Measurements from ENCODE around the gene RNF166. TPM values are rescaled to one million over a fixed set of nuclear protein-coding genes. Genes with fewer than 3 reads are reported as not detected.

Gene RNF166
- total RNA-seq, 1 donor from 2014 or later: 26.5 TPM

- Mint-ChIP-seq H3K4me3 (ENCODE audit: unreplicated experiment) (no peak overlapping the region), H3K9me3 (ENCODE audit: unreplicated experiment) (no peaks in the 10 kb centered on the region), H3K27ac (ENCODE audit: unreplicated experiment) (no peak overlapping the region), H3K4me1 (ENCODE audit: low read depth, unreplicated experiment) (no peaks in the 10 kb centered on the region), H3K36me3 (ENCODE audit: unreplicated experiment) (peaks cover 4% of the 10 kb centered on the region), H3K27me3 (ENCODE audit: unreplicated experiment) (no peaks in the 10 kb centered on the region)
- no peak for DNase-seq
- no peak for TF ChIP-seq CTCF (IDR thresholded peaks at IDR 0.05; ENCODE audit: partially characterized antibody, unreplicated experiment)
Measured at GRCh38 chr16:88721236-88721635, 15.0 kb upstream of the RNF166 start.

GRCh38 chr16:88720396-88720970, 14.3 kb upstream of the RNF166 start:
- Mint-ChIP-seq H3K4me3 (ENCODE audit: unreplicated experiment) (no peak overlapping the region), H3K4me1 (ENCODE audit: low read depth, unreplicated experiment) (no peaks in the 10 kb centered on the region), H3K9me3 (ENCODE audit: unreplicated experiment) (no peaks in the 10 kb centered on the region), H3K27me3 (ENCODE audit: unreplicated experiment) (no peaks in the 10 kb centered on the region), H3K27ac (ENCODE audit: unreplicated experiment) (no peak overlapping the region), H3K36me3 (ENCODE audit: unreplicated experiment) (peaks cover 4% of the 10 kb centered on the region)
- DNase-seq: no peak
- TF ChIP-seq CTCF (IDR thresholded peaks at IDR 0.05; ENCODE audit: partially characterized antibody, unreplicated experiment): no peak

GRCh38 chr16:88719933-88720296, 13.7 kb upstream of the RNF166 start:
- H3K36me3 Mint-ChIP-seq (ENCODE audit: unreplicated experiment): peaks cover 4% of the 10 kb centered on the region
- H3K27ac Mint-ChIP-seq (ENCODE audit: unreplicated experiment): no peak overlapping the region
- H3K4me1 Mint-ChIP-seq (ENCODE audit: low read depth, unreplicated experiment): no peaks in the 10 kb centered on the region
- DNase-seq: no peak
- no peak overlapping the region for H3K4me3 Mint-ChIP-seq (ENCODE audit: unreplicated experiment)
- no peaks in the 10 kb centered on the region for H3K9me3 Mint-ChIP-seq (ENCODE audit: unreplicated experiment)
- no peaks in the 10 kb centered on the region for H3K27me3 Mint-ChIP-seq (ENCODE audit: unreplicated experiment)
- no peak for TF ChIP-seq CTCF (IDR thresholded peaks at IDR 0.05; ENCODE audit: partially characterized antibody, unreplicated experiment)

GRCh38 chr16:88719267-88719932, 13.2 kb upstream of the RNF166 start:
- Mint-ChIP-seq H3K9me3 (ENCODE audit: unreplicated experiment) (no peaks in the 10 kb centered on the region), H3K27ac (ENCODE audit: unreplicated experiment) (no peak overlapping the region), H3K4me1 (ENCODE audit: low read depth, unreplicated experiment) (no peaks in the 10 kb centered on the region), H3K36me3 (ENCODE audit: unreplicated experiment) (peaks cover 4% of the 10 kb centered on the region), H3K27me3 (ENCODE audit: unreplicated experiment) (no peaks in the 10 kb centered on the region), H3K4me3 (ENCODE audit: unreplicated experiment) (no peak overlapping the region)
- DNase-seq: no peak
- TF ChIP-seq CTCF (IDR thresholded peaks at IDR 0.05; ENCODE audit: partially characterized antibody, unreplicated experiment): no peak

GRCh38 chr16:88718178-88718577, 12.0 kb upstream of the RNF166 start:
- H3K9me3 Mint-ChIP-seq (ENCODE audit: unreplicated experiment): no peaks in the 10 kb centered on the region
- H3K36me3 Mint-ChIP-seq (ENCODE audit: unreplicated experiment): peaks cover 4% of the 10 kb centered on the region
- H3K27me3 Mint-ChIP-seq (ENCODE audit: unreplicated experiment): no peaks in the 10 kb centered on the region
- no peak for TF ChIP-seq CTCF (IDR thresholded peaks at IDR 0.05; ENCODE audit: partially characterized antibody, unreplicated experiment)
- no peak overlapping the region for H3K27ac Mint-ChIP-seq (ENCODE audit: unreplicated experiment)
- H3K4me3 Mint-ChIP-seq (ENCODE audit: unreplicated experiment): no peak overlapping the region
- no peaks in the 10 kb centered on the region for H3K4me1 Mint-ChIP-seq (ENCODE audit: low read depth, unreplicated experiment)
- DNase-seq: no peak
